Measurements from ENCODE around the gene FNBP1L.
"Not testable (repeated sequence)": the region's sequence is repeated elsewhere in the genome, so short reads cannot be mapped to it uniquely, and the experiment has no call there.

The FNBP1L gene

DNA sequence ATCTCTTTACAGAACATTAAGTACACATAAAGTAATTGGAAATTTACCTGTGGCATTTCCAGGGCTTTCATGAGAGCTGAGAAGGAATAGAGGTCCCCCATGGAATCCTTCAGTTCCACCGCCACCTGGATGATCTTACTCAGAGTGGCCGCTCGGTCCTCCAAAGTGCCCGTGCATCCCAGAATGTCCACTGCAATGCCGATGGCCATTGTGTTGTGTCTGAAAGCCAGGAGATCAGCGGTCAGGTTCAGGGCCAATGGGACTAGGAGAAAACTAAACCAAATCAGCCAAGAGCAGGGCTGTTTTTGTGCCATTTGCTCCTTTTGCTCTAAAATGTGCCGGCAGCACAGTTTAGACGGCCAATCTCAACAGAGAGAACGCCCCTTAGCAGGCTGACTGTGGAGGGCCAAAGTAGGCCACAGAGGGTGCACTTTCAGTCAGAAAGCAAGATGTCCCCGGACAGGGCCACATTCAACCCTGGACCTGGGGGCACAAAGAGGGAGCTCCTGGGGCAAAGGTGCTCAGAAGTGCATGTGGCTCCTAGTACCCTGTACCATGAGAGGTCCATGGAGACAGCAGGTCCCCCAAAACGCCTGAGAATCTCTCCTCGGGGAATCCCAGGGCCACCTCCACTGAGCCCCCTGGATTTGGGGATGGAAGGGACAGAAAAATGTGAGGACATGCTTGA lies 123.8 kb downstream of the FNBP1L start:
- no peak for DNase-seq (ENCODE audit: low read depth, low spot score)

DNA sequence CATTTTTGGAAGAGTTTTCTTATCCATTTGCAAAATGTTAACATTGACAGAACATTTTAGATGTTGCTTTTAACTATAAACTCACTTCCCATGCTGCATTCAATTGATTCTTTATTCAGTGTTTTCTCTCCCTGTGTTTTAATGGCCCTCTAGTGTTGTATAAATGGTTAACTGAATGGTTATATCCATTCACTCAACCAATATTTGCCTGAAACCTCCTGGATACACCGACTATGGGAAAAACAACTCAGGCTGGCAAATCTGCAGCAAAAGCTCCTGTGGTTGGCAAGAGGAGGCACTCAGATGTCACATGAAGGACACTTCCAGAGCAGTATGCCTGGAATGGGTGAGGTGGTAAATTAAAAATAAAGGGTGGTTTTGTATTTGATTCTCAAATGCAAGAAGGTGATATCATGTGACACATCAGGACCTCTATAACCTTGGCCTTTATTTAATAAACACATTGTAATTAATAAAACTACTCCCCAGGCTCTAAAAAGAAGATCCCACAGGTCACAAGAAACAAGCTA lies 126.1 kb downstream of the FNBP1L start:
- no peak for DNase-seq (ENCODE audit: low read depth, low spot score)

DNA sequence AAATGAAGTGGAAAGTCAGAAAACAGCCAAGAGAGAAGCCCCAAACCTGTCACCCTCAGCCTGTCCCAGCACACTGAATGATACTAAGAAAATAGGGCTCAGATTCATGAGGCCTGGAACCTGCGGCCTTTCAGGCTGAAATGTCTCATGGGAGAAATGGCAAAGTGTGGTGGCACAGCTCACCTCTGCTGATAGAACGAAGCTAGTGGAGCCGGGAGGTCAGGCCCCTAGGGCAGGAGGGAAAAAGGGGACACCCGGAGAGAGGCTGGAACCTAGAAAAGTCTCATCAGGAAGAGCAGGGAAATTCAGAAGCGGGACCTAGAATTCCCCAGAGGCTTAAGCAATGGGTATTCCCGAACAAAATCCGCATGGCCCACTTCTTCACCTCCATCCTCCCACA lies 126.6 kb downstream of the FNBP1L start:
- no peak for DNase-seq (ENCODE audit: low read depth, low spot score)

DNA sequence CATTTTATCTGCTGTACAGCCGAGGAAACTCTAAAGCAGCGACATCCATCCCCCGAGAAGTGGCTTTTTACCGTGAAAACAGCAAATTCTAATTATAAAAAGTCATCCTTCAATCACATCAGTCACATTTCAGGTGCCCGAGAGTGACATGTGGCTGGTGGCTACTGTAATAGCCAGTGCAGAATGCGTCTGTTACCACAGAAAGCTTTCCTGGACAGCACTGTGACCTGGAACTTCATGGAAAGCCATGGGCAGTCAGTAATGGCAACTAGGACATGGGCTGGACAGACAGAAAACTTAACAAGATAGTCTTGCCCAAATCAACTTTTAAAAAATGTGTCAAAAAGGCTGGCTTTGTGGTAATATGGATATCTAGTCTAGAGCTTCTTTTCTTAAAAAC lies 127.1 kb downstream of the FNBP1L start:
- DNase-seq (ENCODE audit: low read depth, low spot score), result no peak

- no peak for DNase-seq (ENCODE audit: low read depth, low spot score)
Measured at GRCh38 chr1:93575621-93576284, 127.8 kb downstream of the FNBP1L start.

DNA sequence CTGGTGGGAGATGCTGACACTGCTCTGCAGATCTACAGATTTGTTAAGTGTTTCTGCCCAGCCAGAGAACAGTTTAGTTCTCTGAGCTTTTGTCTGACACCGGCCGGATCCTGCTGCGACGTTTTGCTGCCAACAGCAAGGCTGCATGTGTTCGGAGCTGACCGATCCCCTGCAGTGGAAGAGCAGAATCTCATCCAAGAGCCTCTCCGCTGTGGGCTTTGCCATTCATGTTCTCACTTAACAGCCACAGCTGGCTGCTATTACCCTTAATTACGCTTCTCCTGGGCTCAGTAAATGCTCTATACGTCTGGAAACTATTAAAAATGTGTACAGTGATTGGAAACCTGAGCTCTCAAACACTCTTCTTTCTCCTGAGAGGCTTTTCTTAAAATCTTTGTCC lies 128.4 kb downstream of the FNBP1L start:
- DNase-seq (ENCODE audit: low read depth, low spot score), result no peak

- DNase-seq (ENCODE audit: low read depth, low spot score), result no peak
Measured at GRCh38 chr1:93576746-93577145, 128.8 kb downstream of the FNBP1L start.

DNA sequence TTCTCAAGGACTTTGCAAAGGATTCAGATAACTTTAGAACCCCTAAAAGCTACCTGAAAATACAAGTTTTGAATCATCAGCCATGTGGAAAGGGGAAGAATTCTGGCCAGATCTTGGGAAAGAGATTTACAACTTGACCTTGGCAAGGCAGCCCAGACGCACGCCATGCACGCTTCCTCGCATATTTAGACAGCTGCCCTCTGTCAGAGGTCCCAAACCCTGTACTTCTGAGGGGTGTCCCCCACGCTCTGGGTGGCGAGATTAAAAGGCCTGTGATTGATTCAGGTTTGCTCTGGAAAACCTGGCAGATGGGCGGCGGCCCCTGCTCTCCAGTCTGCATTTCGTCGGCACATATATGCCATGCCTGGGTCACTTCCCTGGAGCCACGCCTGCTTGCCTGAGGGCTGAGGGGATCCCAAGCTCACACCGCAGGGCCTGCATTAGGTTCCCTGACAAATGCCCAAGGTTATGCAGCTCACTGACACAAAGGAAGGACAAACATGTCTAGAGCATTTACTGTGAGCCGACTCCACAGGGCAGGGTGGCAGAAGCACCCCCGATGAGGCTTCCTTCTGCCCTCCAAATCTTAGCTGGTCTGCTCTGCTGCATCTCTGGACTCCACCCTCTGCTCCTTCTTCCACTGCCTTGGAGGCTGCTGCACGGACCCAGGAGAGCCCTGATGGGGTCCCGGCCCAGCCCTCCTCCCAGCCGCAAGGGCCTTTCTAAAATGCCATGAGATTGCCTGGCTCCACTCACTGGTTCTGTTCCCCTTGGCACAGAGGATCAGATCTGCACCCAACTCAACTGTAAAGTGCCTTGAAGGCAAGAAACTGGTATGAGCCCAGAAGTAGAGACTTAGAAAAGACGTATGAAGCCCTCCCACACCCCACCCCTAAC lies 129.9 kb downstream of the FNBP1L start:
- DNase-seq (ENCODE audit: low read depth, low spot score), result no peak

GRCh38 chr1:93578433-93578830 lies 130.5 kb downstream of the FNBP1L start:
- no peak for DNase-seq (ENCODE audit: low read depth, low spot score)

DNA sequence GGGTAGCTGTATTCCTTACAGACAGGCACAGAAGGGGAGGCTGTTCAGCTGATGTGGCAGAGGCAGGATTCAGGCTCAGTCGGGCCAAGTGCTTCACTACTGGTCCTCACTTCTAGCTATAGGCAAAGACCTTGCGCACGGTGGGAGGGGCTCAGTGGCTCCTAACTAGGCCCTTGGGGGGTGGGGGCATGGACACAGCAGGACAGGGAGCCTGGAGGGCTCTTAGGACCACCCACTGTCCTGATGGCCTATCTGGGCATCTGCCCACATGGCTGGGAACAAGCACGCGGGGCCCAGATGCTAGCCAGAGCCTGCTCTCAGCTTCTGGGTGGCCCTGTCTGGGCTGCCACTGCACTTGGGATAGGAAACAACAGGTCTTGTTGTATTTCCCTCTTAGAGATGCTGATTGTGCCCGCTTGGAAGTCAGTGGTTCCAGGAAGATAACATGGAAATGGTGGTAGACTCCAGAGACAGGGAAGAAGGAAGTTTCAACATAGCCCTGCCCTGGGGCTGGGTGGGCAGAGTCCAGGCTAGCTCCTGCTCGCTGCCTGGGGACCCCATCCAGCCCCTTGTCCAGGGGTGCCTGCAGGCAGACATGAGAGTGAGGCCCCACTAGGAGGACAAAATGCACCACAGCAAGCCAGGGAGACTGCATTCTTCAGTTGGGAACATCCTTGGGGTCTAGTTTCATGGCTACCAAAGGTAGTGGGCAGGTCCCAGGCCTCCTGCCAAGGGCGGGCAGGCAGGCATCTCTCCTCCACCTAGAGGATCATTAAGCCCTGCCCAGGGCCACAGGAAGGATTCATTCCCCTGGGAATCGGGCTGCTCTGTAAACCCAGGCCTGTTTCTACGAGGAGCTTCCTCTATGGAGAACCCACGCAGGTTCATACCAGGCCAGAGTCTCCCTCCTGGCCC lies 131.2 kb downstream of the FNBP1L start:
- no peak for DNase-seq (ENCODE audit: low read depth, low spot score)

DNA sequence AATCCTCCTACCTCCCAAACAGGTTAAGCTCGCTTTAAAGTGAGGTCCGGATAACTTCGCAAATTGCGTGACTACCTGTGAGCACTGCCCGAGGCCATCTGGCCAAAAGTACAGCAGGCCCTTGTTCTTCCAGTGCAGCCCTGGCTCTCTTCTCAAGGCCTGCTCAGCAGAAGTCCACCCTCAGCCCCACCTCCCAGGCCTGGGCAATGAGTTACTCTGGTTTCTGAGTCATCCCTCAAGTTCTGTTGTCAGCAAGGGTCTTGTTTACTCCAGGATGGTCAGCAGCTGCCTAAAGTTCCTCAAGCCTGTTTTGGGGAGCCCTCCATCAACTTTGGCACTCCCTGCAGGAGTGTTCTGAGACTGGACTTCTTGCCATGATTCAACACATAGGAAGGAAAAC lies 132.0 kb downstream of the FNBP1L start:
- DNase-seq (ENCODE audit: low read depth, low spot score), result no peak

DNA sequence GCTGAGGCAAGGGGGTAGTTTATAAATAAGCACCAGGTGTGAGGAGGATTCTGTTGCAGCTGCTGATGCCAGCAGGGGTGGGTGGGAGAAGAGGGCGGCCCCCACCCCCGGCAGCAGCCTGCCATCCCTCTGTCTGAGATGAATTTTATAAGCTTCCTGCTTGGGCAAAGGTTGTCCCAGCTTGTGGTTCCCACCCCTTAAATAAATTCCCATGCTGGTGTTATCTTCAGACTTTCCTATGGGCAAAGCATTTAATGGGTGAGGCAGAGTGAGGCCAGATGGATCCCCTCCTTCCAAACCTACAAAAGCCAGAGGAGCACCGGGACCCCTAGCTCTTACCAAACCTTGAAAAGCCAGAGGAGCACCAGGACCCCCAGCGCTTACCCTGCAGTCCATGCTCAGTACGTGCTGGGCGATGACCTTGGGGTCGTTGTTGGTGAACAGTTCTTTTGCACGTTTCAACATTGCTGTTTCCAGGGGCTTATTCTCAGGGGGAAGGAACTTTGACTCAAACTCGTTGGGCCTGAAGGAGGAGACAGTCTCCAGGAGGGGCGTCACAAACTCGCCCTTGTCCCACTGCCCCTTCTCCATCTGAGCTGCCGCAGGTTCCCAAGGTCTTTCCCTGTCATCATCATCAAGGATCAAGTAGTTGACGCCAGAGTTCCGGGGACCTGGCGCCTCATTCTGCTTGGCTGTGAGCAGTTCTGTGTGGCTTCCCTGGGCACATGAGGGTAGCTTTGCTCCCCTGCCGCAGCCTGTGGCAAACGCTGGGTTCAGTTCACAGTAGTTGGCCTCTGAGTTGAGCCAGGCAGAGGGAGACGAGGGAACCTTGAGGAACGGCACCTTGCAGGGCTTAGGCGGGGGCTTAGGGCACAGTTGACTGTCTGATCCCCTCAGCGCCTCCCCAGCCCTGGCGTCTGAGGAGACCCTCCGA lies 134.3 kb downstream of the FNBP1L start:
- DNase-seq (ENCODE audit: low read depth, low spot score), result no peak

DNA sequence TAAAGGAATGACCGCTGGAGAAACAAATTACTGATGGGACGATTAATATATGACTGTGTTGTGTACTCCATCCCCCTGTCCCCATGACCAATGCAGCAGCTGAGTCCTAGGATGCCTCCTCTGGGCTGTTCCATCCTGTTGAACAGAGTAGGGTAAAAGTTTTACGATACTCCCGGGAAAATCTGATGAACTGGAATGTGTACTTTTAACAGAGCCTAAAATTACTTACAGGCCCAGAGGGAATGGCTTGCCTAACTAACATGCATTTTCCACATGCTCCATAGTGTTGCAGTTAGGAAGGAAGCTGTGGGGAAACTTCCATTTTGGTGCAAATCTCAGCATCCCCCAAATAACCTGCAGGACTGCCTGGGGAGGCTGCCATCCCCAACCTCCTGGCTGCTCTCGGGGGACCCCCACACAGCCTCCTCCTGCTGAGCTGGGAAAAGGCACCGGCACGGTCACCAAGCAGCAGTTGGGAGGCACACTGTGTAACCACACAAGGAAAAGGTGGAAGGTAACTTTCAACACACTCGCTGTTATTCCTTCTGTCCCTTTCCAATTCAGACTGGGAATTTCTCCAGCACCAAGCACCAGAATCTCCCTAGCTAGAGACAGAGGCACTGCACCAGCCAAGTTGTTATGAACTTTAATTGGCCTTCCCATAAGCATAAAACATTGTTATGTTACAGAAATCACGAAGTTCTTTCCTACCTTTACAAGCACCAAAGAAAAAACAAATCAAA lies 136.5 kb downstream of the FNBP1L start:
- DNase-seq (ENCODE audit: low read depth, low spot score), result no peak

- DNase-seq (ENCODE audit: low read depth, low spot score), result no peak
Measured at GRCh38 chr1:93585059-93585966, 137.4 kb downstream of the FNBP1L start.

- DNase-seq (ENCODE audit: low read depth, low spot score), result no peak
Measured at GRCh38 chr1:93587354-93587753, 139.4 kb downstream of the FNBP1L start.

GRCh38 chr1:93588206-93588605 lies 140.3 kb downstream of the FNBP1L start:
- DNase-seq (ENCODE audit: low read depth, low spot score), result no peak

DNA sequence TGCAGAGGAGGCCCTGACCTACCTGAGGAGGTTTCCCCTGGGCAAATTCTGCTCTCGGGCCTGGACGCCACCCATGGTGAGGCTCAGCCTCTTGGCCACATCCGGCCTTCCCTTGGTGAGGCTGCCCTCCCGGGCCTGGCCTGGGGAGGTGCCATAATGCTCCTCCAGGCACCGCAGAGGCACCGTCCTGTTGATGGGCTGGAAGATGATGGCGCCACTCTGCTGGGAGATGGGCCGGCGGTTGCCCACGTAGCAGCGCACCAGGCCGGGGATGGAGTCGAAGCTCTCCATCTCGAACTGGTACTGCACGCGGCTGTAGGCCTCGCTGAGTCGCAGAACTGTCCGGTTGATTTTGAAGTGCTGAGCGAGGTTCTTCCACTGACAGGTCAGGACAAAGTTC lies 141.0 kb downstream of the FNBP1L start:
- no peak for DNase-seq (ENCODE audit: low read depth, low spot score)

GRCh38 chr1:93591291-93591675 lies 143.4 kb downstream of the FNBP1L start:
- not testable (repeated sequence) for DNase-seq (ENCODE audit: low read depth, low spot score)
